ENCODE results near the gene ZMYND8.
"Not testable (repeated sequence)": the region's sequence is repeated elsewhere in the genome, so short reads cannot be mapped to it uniquely, and the experiment has no call there.

The ZMYND8 gene

GRCh38 chr20:47285189-47285588 is 71.3 kb downstream of the ZMYND8 start:
- no peak for DNase-seq (ENCODE audit: low spot score)

GRCh38 chr20:47284373-47284772 is 72.1 kb downstream of the ZMYND8 start:
- DNase-seq (ENCODE audit: low spot score) = no peak

GRCh38 chr20:47283411-47283810 is 73.1 kb downstream of the ZMYND8 start:
- no peak for DNase-seq (ENCODE audit: low spot score)

- no peak for DNase-seq (ENCODE audit: low spot score)
Observed at GRCh38 chr20:47282864-47283263, 73.6 kb downstream of the ZMYND8 start.

GRCh38 chr20:47281376-47281775 is 75.1 kb downstream of the ZMYND8 start:
- no peak for DNase-seq (ENCODE audit: low spot score)

GRCh38 chr20:47280668-47281067 is 75.8 kb downstream of the ZMYND8 start:
- no peak for DNase-seq (ENCODE audit: low spot score)

GRCh38 chr20:47280228-47280627 is 76.3 kb downstream of the ZMYND8 start:
- DNase-seq (ENCODE audit: low spot score) = no peak

GRCh38 chr20:47278907-47279348 is 77.6 kb downstream of the ZMYND8 start:
- no peak for DNase-seq (ENCODE audit: low spot score)

- not testable (repeated sequence) for DNase-seq (ENCODE audit: low spot score)
Observed at GRCh38 chr20:47277535-47277872, 79.0 kb downstream of the ZMYND8 start.

- peak; percentile 34 for DNase-seq (ENCODE audit: low spot score)
Observed at GRCh38 chr20:47276851-47277534, 79.5 kb downstream of the ZMYND8 start.

- DNase-seq (ENCODE audit: low spot score) = no peak
Observed at GRCh38 chr20:47276251-47276650, 80.2 kb downstream of the ZMYND8 start.

- no peak for DNase-seq (ENCODE audit: low spot score)
Observed at GRCh38 chr20:47275548-47275947, 81.0 kb downstream of the ZMYND8 start.

GRCh38 chr20:47274401-47275108 is 81.9 kb downstream of the ZMYND8 start:
- no peak for DNase-seq (ENCODE audit: low spot score)

GRCh38 chr20:47273591-47274235 is 82.8 kb downstream of the ZMYND8 start:
- no peak for DNase-seq (ENCODE audit: low spot score)

- peak; percentile 85 for DNase-seq (ENCODE audit: low spot score)
Observed at GRCh38 chr20:47272893-47273590, 83.5 kb downstream of the ZMYND8 start.

GRCh38 chr20:47271046-47271615 is 85.4 kb downstream of the ZMYND8 start:
- no peak for DNase-seq (ENCODE audit: low spot score)

- no peak for DNase-seq (ENCODE audit: low spot score)
Observed at GRCh38 chr20:47269309-47270165, 87.0 kb downstream of the ZMYND8 start.

GRCh38 chr20:47267621-47268020 is 88.9 kb downstream of the ZMYND8 start:
- DNase-seq (ENCODE audit: low spot score) = no peak

- DNase-seq (ENCODE audit: low spot score) = no peak
Observed at GRCh38 chr20:47266847-47267515, 89.5 kb downstream of the ZMYND8 start.

GRCh38 chr20:47265984-47266383 is 90.5 kb downstream of the ZMYND8 start:
- no peak for DNase-seq (ENCODE audit: low spot score)

- no peak for DNase-seq (ENCODE audit: low spot score)
Observed at GRCh38 chr20:47265214-47265613, 91.3 kb downstream of the ZMYND8 start.

Measured in cerebellar cortex (tissue), 1 donor.